Measurements from ENCODE around the gene NEK9. TPM values are rescaled to one million over a fixed set of nuclear protein-coding genes. Genes with fewer than 3 reads are reported as not detected.

The NEK9 gene
- total RNA-seq, 1 donor from 2014 or later, result 43.5 TPM

- H3K36me3 ChIP-seq (ENCODE audit: control insufficient read depth, insufficient read depth, low read length), result no peaks in the 10 kb centered on the region
- DNase-seq (ENCODE audit: low read depth), result peak; percentile 23
- H3K4me3 ChIP-seq (ENCODE audit: low read depth, low read length), result no peak overlapping the region
These were observed 38.1 kb downstream of the NEK9 start for GRCh38 chr14:75088566-75089373.

DNA sequence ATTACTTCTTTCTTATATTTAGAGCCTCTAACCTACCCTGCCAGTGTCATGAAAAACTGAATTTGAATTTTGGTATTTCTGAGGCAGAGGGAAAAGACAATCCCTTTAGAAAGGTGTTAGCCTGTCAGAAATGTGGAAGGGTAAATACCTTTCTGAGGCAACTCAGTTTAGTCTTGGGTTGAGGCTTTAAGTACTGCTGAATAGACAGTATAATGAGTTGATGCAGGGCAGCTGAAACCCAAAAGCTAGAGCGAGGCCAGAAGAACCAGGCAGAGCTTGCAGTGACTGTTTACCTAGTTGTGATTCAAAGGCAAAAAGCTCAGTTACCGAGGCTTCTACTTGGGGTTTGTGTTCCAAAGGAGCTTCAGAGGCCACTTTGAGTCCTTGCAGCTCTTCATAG is 38.7 kb downstream of the NEK9 start:
- Histone ChIP-seq H3K36me3 (ENCODE audit: control insufficient read depth, insufficient read depth, low read length) (no peaks in the 10 kb centered on the region), H3K4me3 (ENCODE audit: low read depth, low read length) (no peak overlapping the region), H3K27me3 (ENCODE audit: control insufficient read depth, insufficient read depth, low read length) (no peaks in the 10 kb centered on the region)
- TF ChIP-seq CTCF (IDR thresholded peaks at IDR 0.05; ENCODE audit: insufficient read depth, low read length, poor library complexity, severe bottlenecking), result no peak
- DNase-seq (ENCODE audit: low read depth), result no peak

More at GRCh38 chr14:75088566-75089373, 38.1 kb downstream of the NEK9 start:
- no peaks in the 10 kb centered on the region for H3K27me3 ChIP-seq (ENCODE audit: control insufficient read depth, insufficient read depth, low read length)
- TF ChIP-seq CTCF (IDR thresholded peaks at IDR 0.05; ENCODE audit: insufficient read depth, low read length, poor library complexity, severe bottlenecking), result peak; percentile 73

DNA sequence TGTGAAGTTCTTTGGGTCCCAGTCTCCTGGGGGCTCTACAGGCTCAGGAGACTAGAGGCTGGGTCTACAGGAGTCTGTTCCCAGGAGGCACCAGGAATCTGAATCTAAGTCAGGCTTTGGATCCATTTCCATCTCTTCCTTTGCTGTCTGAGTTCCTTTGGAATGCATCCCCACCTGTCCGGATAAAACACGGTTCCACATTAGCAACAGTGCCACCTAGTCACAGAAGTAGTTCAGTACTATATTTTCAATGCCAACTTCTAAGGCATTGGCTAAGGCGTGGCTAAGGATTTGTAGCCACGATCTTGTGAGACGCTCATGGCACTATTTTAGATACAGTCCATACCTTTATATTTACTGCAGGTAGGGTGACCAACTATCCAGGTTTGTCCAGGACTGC is 42.3 kb downstream of the NEK9 start:
- no peaks in the 10 kb centered on the region for H3K27me3 ChIP-seq (ENCODE audit: control insufficient read depth, insufficient read depth, low read length)
- H3K36me3 ChIP-seq (ENCODE audit: control insufficient read depth, insufficient read depth, low read length), result no peaks in the 10 kb centered on the region
- DNase-seq (ENCODE audit: low read depth), result no peak
- H3K4me3 ChIP-seq (ENCODE audit: low read depth, low read length), result no peak overlapping the region
- TF ChIP-seq CTCF (IDR thresholded peaks at IDR 0.05; ENCODE audit: insufficient read depth, low read length, poor library complexity, severe bottlenecking), result peak; percentile 31

DNA sequence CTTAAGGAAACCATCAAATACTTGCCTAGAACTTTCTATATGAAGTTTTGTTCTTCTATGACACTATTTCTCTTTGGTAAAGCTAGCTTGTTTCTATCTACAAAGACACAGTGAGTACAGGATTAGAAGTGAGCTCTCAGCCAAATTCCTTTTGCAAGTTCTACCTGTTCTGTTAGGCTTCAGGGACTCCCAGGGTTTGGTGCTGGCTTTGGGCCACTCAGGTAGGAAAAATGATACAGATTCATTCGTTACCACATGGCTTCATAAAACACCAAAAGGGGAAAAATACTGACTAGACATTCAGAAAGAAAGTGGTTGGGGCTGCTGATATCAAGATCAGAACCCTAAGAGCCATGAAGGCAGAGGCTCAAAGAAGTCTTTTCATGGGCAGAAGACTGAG is 43.6 kb downstream of the NEK9 start:
- no peaks in the 10 kb centered on the region for H3K27me3 ChIP-seq (ENCODE audit: control insufficient read depth, insufficient read depth, low read length)
- H3K4me3 ChIP-seq (ENCODE audit: low read depth, low read length), result no peak overlapping the region
- no peak for TF ChIP-seq CTCF (IDR thresholded peaks at IDR 0.05; ENCODE audit: insufficient read depth, low read length, poor library complexity, severe bottlenecking)
- DNase-seq (ENCODE audit: low read depth), result no peak
- no peaks in the 10 kb centered on the region for H3K36me3 ChIP-seq (ENCODE audit: control insufficient read depth, insufficient read depth, low read length)

GRCh38 chr14:75081660-75082229 is 45.1 kb downstream of the NEK9 start:
- DNase-seq (ENCODE audit: low read depth), result no peak
- Histone ChIP-seq H3K36me3 (ENCODE audit: control insufficient read depth, insufficient read depth, low read length) (no peaks in the 10 kb centered on the region), H3K4me3 (ENCODE audit: low read depth, low read length) (no peak overlapping the region), H3K27me3 (ENCODE audit: control insufficient read depth, insufficient read depth, low read length) (no peaks in the 10 kb centered on the region)
- TF ChIP-seq CTCF (IDR thresholded peaks at IDR 0.05; ENCODE audit: insufficient read depth, low read length, poor library complexity, severe bottlenecking), result no peak

Data from kidney epithelial cell (primary cell).